ENCODE data around the gene TTLL11. TPM values are rescaled to one million over a fixed set of nuclear protein-coding genes. Genes with fewer than 3 reads are reported as not detected.

TTLL11 gene
- total and polyA plus RNA-seq, 2 of the 8 experiments (the other 6 are each of a cell fraction or from before 2014, with no cell fraction given), result 0.56 to 0.80 TPM

DNA sequence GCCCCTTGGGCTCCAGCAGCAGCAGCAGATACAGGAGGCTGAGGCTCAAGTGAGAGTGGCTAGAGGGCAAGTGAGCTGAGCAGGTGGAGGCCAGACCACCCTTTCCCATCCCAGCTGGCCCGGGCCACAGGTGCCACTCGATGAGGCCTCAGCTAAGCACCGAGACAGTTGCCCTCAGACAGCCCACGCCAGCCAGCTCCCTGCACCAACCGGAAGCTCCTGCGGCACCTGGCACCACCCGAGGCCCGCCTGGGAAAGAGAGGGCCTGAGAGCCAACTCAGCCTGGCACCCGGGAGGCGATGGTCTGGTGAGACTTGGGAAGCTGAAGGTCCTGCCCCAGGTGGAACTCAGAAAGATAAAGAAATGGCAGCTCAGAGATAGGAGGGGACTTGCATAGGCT is 28.3 kb upstream of the TTLL11 start:
- peaks cover 9 to 13% (median 12%) of the 10 kb centered on the region in 4 experiments; a peak in 6 of 7 replicates for H3K27me3 ChIP-seq (replicated peaks in 1 of 4; ENCODE audit: control insufficient read depth in 3 of 4, extremely low read depth in 1 of 4, insufficient read depth in 3 of 4, low read length in 3 of 4)
- H3K14ac ChIP-seq (ENCODE audit: insufficient read length), result no peak overlapping the region
- H2AK5ac ChIP-seq (ENCODE audit: low read depth, low read length), result no peak overlapping the region
- H2BK5ac ChIP-seq (ENCODE audit: low read depth, low read length), result no peak overlapping the region
- H3K56ac ChIP-seq (replicated peaks; ENCODE audit: insufficient read length, low read depth, low read length), result no peak overlapping the region
- peaks cover 2 to 13% (median 6%) of the 10 kb centered on the region in 4 experiments for H3K4me1 ChIP-seq (replicated peaks in 1 of 4; ENCODE audit: control insufficient read depth in 3 of 4, insufficient read depth in 4 of 4, low read length in 3 of 4)
- no peaks in the 10 kb centered on the region for H3K9me3 ChIP-seq (ENCODE audit: insufficient read depth in 2 of 2, low read depth in 1 of 2, low read length in 1 of 2)
- H3K79me2 ChIP-seq (ENCODE audit: control insufficient read depth in 1 of 2, insufficient read depth in 2 of 2, low read length in 2 of 2), result no peaks in the 10 kb centered on the region
- H3K9ac ChIP-seq (replicated peaks in 1 of 4; ENCODE audit: extremely low read depth in 1 of 4, low read depth in 3 of 4, low read length in 3 of 4), result no peak overlapping the region
- FAIRE-seq, result no peak
- no peaks in the 10 kb centered on the region for H3K79me1 ChIP-seq (ENCODE audit: low read depth, low read length)
- H3K23me2 ChIP-seq (ENCODE audit: low read depth, low read length), result peaks cover 4% of the 10 kb centered on the region; the same call in 1 of the 2 replicates
- H3K4me2 ChIP-seq (ENCODE audit: insufficient read depth in 1 of 2, low read depth in 2 of 2, low read length in 2 of 2), result no peak overlapping the region
- no peak for DNase-seq (ENCODE audit: low read depth in 1 of 2, low spot score in 2 of 2)
- no peak overlapping the region for H2BK15ac ChIP-seq (ENCODE audit: low read length)
- H3K27ac ChIP-seq (ENCODE audit: low read depth, low read length), result no peak overlapping the region
- no peak overlapping the region for H4K91ac ChIP-seq (replicated peaks; ENCODE audit: insufficient read length, low read length)
- no peak for TF ChIP-seq SUZ12 (IDR thresholded peaks at IDR 0.05; ENCODE audit: low read length)
- TF ChIP-seq ASH2L (IDR thresholded peaks at IDR 0.05; ENCODE audit: low read length), result no peak
- TF ChIP-seq TCF12 (IDR thresholded peaks at IDR 0.05; ENCODE audit: low read depth, low read length), result no peak
- TF ChIP-seq ATF2 (IDR thresholded peaks at IDR 0.05; ENCODE audit: low read length), result no peak
- TF ChIP-seq RAD21 (IDR thresholded peaks at IDR 0.05 in 1 of 2, conservative IDR thresholded peaks at IDR 0.05 in 1 of 2; ENCODE audit: low read depth in 2 of 2, low read length in 2 of 2), result no peak
- TF ChIP-seq, protein P1, sequence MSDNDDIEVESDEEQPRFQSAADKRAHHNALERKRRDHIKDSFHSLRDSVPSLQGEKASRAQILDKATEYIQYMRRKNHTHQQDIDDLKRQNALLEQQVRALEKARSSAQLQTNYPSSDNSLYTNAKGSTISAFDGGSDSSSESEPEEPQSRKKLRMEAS (IDR thresholded peaks at IDR 0.05), result no peak
- TF ChIP-seq RNF2 (IDR thresholded peaks at IDR 0.05; ENCODE audit: borderline replicate concordance, low read depth, low read length, missing control alignments, poor library complexity, severe bottlenecking), result no peak
- no peak for TF ChIP-seq KDM1A (IDR thresholded peaks at IDR 0.05; ENCODE audit: borderline replicate concordance, low read length)
- TF ChIP-seq TEAD4 (IDR thresholded peaks at IDR 0.05; ENCODE audit: low read depth, low read length), result no peak
- no peak overlapping the region for H3K4ac ChIP-seq (replicated peaks; ENCODE audit: insufficient read length, low read depth, low read length)
- no peak overlapping the region for H2BK120ac ChIP-seq (replicated peaks; ENCODE audit: low read depth, low read length)
- H4K20me1 ChIP-seq (replicated peaks in 1 of 2; ENCODE audit: control insufficient read depth in 1 of 2, insufficient read depth in 2 of 2, low read length in 2 of 2), result no peaks in the 10 kb centered on the region
- H2BK20ac ChIP-seq (ENCODE audit: low read length), result no peak overlapping the region
- no peak overlapping the region for H3K18ac ChIP-seq (ENCODE audit: extremely low read depth, low read length)
- 95% methylated on average over 8 of the region's 10 CpGs; no CpG with 5 or more reads in 1 of the 2 experiments for WGBS, 2 experiments (ENCODE audit: extremely low coverage in 1 of 2, insufficient coverage in 1 of 2, insufficient read length in 1 of 2, insufficient replicate concordance in 2 of 2, low coverage in 1 of 2, low lambda C conversion rate in 2 of 2, missing lambda C conversion rate in 1 of 2)
- ChIA-PET CTCF (ENCODE audit: partially characterized antibody) (interaction anchor here (0.9 to 15.6 kb wide), 18 partner anchors 10 to 688 kb away, joined by 3 to 544 read pairs (median 35); partner anchors contain the start of gene TTLL11), POLR2A (ENCODE audit: partially characterized antibody) (no interaction called here)
- no peaks in the 10 kb centered on the region for H3K36me3 ChIP-seq (ENCODE audit: control insufficient read depth in 2 of 4, insufficient read depth in 4 of 4, low read length in 3 of 4)
- H3K4me3 ChIP-seq (ENCODE audit: extremely low read depth in 1 of 4, insufficient read depth in 2 of 4, low read depth in 3 of 4, low read length in 4 of 4), result no peak overlapping the region
- no peak overlapping the region for H2AFZ ChIP-seq (ENCODE audit: low read length)
- no peak overlapping the region for H4K5ac ChIP-seq (ENCODE audit: insufficient read length, low read depth, low read length)
- no peak overlapping the region for H3K23ac ChIP-seq (ENCODE audit: insufficient read length)
- no peak overlapping the region for H2BK12ac ChIP-seq (ENCODE audit: low read depth, low read length)
- H4K8ac ChIP-seq (ENCODE audit: extremely low read depth, insufficient read depth, low read length), result no peak overlapping the region

Data from H1 (cell line).